ENCODE data around the gene SRSF1.
"Not testable (repeated sequence)": the region's sequence is repeated elsewhere in the genome, so short reads cannot be mapped to it uniquely, and the experiment has no call there.

SRSF1 gene

DNA sequence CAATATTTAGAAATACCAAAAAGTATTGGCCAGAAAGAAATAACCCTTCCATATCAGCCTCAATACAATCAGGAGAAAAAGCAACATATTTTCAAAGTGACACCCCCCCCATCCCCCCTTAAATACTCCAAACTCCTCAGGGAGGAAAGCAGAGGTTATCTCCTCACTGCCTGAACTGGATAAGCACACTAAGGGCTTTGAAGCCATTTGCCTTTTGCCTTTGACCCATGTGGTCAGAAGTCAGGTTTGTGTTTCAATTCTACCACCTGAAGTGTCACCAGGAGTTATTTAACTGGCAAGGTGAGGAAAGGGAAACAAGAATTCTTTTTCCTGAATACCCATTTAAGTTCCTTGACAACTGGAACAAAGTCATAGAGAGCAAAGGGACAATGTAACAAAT lies 15.5 kb downstream of the SRSF1 start:
- no peak for DNase-seq (ENCODE audit: low read depth in 1 of 2, low spot score in 1 of 2)

DNA sequence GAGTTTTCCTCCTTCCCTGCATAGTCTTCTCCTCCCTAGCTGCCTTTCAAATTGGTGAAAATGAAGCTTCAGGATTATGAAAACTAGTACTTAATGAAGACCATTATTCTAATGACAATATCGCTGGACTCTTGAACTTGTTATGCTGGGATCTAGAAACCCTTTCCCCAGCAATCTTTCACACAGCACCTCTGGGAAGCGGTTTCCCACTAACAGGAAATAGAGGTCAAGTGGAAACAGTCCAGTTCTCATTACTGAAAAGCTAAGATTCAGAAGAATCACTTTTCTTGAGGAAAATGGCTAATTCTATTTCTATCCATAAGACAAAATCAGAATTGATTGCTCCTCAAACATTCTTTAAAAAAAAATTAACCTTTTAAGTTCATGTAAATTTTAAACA lies 17.0 kb downstream of the SRSF1 start:
- DNase-seq (ENCODE audit: low read depth in 1 of 2, low spot score in 1 of 2): no peak

DNA sequence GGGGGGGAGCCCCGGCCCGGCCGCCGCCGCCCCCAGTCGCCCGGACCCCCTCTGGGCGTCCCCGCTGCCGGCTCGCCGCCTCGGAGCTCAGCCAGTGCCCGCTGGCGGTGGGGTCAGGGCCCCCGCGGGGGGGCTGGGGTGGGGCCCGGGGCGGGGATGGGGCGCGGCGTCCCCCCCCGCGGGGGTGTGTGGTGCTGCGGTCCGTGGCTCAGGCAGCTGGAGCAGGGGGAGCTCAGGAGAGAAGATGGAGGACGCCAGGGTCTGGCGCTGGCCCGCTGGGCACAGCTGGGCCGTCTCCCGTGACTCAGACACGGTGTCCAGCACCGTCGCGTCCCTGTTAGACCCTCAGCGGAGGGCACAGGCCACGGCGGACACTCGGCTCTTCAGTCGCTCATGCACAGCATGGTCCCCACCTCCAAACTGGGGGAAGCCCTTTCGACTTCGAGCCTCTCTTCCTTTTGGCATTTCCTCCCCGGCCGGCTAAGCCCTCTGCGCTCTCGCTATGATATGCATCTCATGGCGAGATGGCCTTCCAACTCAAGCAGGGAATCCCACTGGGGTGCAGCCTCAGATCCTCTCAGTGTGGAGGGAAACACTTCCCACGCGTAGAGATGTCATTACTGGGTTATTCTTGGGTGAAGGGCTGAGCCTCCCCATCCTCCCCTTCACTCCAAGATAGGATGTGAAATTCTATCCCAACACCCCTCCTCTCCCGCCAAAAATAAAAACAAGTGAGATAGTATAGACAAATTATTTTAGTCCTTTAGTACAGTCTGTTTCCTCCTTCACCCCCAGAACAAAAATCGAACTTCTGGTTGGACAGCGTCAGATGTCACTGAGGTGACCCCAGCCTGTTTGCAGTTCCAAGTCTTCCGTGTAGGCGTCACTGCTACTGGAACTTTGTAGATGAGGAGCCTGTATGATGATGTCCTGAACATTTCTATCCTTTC lies 18.5 kb downstream of the SRSF1 start:
- peak in 1 of 2 donors; percentile 62 for DNase-seq (ENCODE audit: low read depth in 1 of 2, low spot score in 1 of 2)

DNA sequence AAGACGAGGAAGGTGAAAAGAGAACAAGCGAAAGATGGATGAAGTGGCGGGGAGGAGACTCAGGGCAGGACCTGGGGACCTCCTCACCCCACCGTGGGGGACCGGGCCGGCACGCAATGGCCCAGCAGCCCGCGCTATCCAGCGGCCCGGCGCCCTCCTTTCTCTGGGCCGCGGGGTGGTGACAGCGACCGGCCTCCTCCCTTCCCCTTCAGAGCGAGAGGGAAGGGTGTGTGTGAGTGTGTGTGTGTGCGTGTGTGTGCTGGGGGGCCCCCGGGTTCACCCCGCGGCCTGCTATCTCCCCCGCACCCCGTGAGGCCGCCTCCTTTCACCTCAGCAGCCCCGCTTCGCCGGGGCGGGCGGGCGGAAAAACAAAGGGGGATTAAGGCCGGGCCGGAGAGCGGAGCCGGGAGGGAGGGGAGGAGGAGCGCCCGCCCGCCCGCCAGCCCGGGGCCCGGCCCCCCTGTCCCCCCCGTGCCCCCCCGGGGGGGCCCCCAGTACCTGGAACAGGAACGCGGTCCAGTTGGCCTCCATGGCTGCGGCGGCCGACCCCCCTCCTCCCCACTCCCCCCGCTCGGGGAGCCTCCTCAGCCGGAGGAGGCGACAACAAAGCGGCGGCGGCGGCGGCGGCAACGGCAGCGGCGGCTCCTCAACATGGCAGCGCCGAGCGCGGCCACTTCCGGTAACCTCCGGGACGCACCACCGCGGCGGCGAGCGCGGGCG lies 19.3 kb downstream of the SRSF1 start, which contains the start of gene VEZF1:
Gene VEZF1, minus strand, starts transcription at position 674 of the 720 bp plus-strand sequence. Its CDS starts 143 bp downstream, at position 531.
- DNase-seq (ENCODE audit: low read depth in 1 of 2, low spot score in 1 of 2): peak; percentile 63 to 70

DNA sequence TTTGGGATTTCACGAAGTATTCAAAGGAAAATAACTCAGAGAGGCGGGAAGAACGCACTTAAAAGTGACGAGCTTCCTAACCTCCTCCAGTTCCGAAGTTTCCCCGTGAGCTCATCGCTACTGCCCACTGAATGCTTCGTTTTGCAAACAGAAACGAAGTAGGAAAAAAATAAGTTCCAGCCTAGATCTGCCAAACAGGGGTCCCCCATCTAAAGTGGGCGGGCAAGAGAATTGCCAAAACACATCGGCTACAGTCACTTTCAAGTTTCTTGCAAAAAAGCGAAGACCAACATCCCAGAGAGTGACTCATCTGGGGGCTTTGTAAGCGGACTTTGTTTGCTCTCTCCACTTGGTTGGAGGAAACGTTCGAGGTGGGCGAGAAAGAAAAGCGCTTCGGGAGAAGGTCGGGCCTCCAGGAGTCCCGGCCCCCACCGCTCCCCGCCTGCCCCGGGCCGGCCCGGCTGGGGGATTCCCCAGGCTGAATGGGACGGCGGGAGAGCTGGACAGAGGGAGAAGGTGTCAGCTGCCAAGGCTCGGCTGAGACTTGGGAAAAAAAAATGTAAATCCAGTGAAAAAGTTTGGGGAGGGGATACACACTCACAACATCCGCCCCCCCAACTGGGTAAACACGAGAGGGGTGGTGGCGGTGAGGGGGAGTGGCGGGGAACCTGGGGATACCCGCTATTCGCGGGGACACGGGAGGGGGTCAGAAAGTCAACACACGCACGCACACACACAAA lies 20.0 kb downstream of the SRSF1 start:
- DNase-seq (ENCODE audit: low read depth in 1 of 2, low spot score in 1 of 2): peak in 1 of 2 donors; percentile 23

DNA sequence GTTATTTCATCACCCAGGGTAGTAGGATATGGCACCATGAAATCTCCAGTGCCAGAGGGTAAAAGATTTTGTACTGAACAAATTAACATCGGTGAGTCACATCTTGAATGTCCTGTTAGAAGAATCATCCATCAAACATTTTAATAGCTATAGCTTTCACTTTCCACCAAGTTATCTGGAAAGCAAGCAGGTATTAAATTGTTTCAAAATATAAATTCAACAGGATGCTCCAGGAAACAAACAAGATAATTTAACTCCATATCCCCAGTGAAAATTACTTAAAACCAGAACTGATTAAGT lies 21.4 kb downstream of the SRSF1 start:
- no peak for DNase-seq (ENCODE audit: low read depth in 1 of 2, low spot score in 1 of 2)

DNA sequence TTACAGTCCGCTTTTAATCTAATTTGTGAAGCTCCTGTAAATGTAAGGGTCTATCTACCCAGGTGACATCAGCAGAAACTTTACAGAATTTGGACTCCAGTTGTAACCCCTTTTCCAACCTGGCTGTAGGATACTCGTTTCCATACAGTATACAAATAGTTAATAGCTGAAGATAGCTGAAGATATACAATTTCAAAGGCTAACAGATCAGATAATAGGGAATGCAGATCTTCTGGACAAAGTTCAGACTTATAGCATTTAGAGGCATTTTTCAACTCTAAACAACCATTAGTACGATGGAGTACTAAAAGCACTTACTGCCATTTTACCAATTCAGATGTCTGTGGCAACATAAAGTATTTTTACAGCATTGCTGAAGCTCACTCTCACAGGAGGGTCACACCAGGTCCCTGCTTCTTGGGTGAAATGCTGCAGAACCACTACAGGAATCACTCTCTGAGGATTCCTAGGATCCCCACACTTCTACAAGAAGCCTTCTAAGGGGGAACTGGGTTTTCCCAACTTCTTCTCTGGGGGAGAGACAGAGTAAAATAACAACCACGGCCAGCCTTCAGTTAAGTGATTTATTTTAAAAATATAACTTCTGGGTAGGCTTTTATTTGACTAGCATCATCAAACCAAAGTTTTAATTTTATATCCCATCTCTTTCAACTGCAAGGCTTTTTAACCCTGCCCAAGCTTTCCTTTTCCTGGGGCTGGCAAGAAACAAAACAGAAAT lies 21.9 kb downstream of the SRSF1 start:
- no peak for DNase-seq (ENCODE audit: low read depth in 1 of 2, low spot score in 1 of 2)

DNA sequence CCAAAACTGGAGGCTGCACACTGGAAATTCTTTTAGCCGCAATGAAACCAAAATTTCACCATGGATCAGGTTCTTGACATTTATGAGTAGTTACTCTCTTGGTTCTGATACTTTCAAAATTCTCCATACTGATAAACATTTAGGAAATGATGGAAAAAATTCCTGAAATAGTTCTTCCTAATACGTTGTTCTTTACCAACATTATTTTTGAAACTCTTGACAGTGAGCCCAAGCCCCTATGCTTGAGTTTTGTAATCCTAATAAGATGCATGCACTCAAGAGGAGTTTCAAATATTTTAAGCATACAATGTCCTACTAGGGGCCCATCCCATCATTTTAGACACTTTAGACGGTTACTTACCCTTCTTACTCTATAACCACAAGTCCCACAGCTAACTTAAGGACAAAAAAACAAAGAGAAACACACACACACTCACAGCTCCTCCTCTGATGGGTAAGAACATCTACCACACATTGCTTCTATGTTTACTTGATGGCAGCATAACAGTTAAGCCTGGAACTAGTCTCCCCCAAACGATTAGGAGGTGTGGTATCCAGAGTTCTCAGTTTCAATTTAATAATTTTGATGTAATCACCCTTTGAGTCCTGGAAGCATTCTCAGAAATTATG lies 22.7 kb downstream of the SRSF1 start:
- no peak for DNase-seq (ENCODE audit: low read depth in 1 of 2, low spot score in 1 of 2)

DNA sequence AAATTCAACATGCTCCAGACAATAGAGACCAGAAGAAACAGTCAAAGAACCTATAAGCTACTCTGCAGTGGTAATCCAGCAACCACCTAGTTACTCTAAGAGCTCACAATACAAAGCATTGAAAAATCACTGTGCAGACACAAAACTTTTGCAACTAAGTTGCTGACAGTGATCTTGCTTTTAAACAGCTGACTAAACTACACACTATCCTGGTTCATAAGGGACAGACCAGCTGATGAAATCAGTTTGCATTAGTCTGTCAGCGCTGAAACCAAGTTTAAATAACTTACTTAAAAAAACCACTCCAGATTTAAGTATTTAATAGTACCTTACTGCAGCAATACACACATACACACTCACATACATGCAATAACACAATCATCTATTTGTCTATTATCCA lies 23.6 kb downstream of the SRSF1 start:
- DNase-seq (ENCODE audit: low read depth in 1 of 2, low spot score in 1 of 2): no peak

DNA sequence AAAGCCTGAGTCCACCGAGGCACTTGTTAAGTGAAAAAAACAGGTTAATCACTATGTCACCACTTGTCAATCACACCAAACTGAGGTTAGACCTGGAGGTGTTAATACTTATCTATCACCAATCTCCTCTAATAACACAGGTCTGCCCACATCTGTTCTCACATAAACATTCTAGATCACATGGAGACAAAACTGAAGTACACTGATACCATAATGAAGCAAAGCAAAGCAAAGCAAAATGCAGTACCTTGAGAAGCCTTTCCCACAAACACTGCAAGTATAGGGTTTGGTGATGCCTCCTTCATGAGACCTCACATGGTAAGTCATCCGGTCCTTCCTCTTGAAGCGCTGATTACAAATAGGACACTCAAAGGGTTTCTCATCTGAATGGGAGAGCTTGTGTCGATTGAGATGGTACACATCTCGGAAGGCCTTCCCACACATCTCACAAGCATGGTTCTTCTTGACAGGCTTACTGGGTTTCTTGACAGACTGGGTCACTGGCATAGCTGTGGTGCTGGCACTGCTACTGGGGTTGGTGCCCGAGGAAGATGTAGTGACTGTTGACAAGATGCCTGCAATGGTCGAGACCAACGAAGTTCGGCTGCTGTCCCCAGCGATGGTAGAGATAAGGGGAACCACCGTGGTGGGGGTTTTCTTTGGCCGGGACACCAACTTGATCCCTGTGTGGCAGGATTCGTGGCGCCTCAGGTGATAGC lies 24.4 kb downstream of the SRSF1 start:
- no peak for DNase-seq (ENCODE audit: low read depth in 1 of 2, low spot score in 1 of 2)

DNA sequence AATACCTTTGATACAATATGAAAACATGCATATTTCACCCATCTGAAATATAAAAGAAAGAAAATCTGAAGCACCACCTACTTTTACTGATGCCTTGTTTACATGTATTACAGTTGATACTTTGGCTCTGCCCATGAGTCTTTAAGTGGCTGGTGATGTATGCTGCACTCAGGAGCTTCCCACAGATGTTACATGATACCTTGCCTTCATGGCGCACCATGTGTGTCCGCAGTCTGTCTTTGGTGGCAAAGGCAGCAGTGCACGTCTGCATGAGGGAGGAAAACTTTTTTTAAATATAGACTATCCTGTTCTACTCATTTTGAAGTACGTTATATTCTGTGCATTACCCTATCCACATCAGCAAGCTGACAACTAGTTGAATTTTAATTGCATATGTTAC lies 26.5 kb downstream of the SRSF1 start:
- DNase-seq (ENCODE audit: low read depth in 1 of 2, low spot score in 1 of 2): no peak

DNA sequence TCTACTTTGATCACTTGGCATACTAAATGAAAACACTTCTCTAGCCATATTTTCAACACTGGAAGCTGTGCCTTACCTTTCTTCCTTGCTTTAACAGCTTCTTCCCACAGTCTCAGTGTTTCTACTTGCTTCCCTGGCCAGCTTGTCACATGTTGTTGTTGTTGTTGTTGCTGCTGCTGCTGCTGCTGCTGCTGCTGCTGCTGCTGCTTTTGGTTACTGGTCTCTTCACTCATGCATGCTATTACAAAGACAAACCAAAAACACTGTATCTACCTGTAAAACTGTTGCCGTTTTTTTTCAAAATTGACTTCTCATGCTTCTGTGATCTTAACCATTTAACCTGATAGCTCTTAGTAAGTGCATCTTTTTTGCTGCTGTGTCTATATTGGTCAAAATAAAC lies 28.0 kb downstream of the SRSF1 start:
- no peak for DNase-seq (ENCODE audit: low read depth in 1 of 2, low spot score in 1 of 2)

DNA sequence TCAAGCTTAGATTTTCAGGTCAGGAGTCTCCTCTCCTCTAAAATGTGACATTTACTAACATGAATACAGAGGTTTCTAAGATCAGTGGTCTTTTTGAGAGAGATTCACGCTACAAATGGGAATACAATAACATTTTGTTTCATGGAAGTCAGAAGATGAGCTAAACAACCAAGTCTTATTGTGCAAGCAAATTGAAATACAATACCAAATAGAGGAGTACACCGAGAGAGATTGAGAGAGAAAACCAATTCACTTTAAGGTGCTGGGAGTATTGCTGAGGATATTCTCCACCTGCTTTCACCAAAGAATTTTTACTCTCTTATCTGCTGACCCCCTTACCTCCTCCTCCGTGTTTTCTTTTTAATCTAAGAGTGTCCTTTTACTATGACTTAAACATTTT lies 30.5 kb downstream of the SRSF1 start:
- DNase-seq (ENCODE audit: low read depth in 1 of 2, low spot score in 1 of 2): no peak

DNA sequence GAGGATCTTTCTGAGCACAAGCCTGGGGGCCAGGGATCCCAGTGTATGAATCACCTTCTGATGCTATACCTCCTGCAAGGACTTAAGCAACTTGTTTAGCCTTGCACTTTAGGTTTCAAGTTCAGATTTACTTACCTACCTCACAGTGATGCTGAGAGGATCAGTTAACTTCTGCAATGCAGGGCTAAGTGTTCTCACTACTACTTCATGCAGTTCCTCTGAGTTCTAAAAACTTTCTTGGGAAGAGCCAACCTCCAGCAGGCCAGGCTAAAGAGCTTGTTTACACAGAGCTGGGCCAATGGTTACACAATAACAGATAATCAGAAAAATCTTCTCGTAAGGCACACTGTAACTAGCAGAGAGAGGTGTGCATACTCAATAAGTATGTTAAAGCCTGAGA lies 32.0 kb downstream of the SRSF1 start:
- DNase-seq (ENCODE audit: low read depth in 1 of 2, low spot score in 1 of 2): no peak

DNA sequence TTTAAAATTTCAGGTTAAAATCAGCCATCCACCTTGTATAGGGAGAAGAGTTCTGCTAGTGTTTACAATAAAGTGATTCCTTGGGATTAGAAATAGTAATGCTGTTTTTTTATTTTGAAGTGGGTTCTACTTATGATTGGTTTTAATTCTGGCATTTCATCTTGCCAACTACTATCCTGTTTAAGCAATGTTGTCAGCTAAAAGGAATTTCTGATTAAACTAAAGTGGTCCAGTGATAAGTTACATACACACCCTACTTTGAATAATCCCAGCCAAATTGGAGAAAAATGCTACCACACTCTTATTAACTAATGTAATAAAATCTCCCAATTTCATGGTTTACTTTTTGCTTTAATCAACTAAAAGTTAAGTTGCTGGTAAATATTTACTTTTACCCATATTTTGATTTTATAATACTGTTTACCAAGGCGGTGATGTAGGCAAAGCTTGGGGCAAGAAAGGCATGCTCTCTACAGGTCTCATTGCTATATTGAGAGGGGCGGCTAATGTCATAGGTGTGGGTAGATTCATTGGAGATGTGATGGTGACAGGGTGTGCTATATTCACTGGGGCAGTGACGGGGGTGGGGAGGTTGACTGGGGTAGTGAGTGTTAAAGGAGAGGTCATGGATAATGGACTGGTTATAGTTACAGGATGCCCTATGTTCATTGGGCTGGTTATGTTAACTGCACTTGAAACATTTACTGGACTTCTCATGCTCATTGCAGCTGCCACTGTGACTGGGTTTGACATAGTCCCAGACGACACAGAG lies 32.8 kb downstream of the SRSF1 start:
- DNase-seq (ENCODE audit: low read depth in 1 of 2, low spot score in 1 of 2): not testable (repeated sequence)

DNA sequence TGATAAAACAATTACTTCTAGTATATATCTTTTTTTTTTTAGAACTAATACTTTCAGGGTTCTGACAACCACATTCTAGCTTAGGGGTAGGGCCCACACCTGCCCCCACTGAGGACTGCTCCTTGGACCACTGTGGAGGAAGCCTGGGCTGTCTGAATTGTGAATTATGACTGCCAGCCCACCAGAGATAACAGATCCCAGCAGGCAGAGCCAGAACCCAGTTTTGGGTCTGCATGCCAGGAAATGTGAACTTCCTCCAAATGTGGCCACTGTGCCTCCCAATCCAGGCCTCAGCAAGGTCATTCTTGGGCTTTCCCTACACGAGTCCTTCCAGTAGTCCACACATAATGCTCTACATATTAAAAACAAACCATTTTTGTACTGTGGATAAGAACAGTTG lies 34.9 kb downstream of the SRSF1 start:
- no peak for DNase-seq (ENCODE audit: low read depth in 1 of 2, low spot score in 1 of 2)

DNA sequence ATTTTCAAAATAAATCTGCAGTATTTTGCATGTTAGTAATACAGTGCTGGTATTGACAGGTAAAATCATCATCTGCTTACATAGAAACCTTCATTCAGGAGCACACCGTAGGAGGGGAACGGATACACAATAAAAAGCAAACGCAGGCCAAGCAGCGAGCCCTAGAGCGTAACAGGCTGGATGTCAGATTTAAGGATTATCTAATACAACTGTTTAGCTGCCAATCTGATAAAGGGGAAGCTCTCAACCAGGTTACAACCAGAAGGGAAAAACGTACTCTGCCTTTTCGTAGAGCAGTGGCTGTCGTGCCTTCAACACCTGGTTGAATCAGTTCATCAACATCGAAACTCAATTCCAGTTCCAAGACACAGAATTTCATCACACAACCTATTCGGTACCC lies 35.5 kb downstream of the SRSF1 start:
- DNase-seq (ENCODE audit: low read depth in 1 of 2, low spot score in 1 of 2): no peak

DNA sequence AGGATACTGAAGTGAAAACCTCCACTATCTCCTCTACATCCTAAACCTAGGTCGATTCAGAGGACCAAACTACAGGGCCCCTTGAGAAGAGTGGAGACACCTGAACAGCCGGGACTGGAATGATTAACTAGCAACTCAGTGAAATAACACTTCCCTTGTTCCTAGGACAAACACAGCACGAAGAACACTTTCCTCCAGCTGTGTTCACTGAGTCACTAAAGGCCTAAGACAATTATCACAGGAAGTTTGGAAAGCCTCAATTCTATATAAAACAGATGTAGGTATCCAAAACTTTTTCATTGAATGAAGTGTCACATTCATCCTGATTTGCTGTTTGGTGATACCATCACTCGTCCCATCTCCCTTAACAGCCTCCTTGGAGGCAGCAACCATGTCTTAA lies 36.3 kb downstream of the SRSF1 start:
- DNase-seq (ENCODE audit: low read depth in 1 of 2, low spot score in 1 of 2): no peak

DNA sequence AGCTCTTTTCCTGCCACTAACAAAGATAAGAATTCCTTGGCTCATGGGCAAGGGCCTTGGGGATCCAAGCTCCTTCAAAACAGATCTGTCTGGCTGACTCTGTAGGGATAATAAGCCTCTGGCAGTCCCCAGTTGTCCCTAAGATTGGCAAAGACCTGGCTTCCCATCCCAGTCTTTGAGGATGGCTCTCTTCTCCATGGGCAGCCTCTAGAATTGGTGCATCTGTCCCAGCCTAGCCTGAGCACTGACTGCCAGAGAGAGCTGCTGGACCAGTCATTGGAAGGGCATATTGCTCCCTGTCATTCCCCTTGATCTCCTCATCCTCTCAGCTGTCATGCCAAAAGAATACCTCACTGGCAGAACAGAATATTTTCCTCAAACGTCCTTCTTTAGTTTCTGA lies 38.6 kb downstream of the SRSF1 start:
- DNase-seq (ENCODE audit: low read depth in 1 of 2, low spot score in 1 of 2): no peak
